ENCODE measurements around the gene HAUS6. TPM values are rescaled to one million over a fixed set of nuclear protein-coding genes. Genes with fewer than 3 reads are reported as not detected.

HAUS6 gene
- total and polyA plus RNA-seq, 11 donors = 1.7 to 8.8 (median 5.9) TPM

DNA sequence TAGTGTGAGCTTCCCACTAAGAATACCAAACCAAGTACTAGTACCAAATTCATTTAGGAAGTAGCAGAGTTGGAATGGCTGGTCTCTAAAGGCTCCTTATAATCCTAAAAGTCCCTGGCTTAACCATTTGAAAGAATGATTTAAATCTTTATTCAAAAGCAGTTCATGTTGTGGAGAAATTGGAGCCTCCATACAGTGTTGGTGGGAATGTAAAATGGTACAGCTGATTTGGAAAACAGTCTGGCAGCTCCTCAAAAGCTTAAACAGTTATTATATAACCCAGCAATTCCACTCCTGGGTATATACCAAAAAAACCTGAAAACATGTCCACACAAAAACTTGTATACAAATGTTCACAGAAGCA, 21.7 kb upstream of the HAUS6 start:
- H3K4me1 ChIP-seq = peaks cover under 1 to 70% (median 24%) of the 10 kb centered on the region in 12 donors
- peaks cover 0 to 67% (median 43%) of the 10 kb centered on the region in 9 donors for H3K36me3 ChIP-seq
- peak overlapping the region in 4 of 12 donors; percentile 6 to 95 (median 71) for H3K4me3 ChIP-seq
- no peak for TF ChIP-seq POLR2A (IDR thresholded peaks at IDR 0.05)
- no peak for TF ChIP-seq CTCF (IDR thresholded peaks at IDR 0.05)
- H3K27me3 ChIP-seq = no peaks in the 10 kb centered on the region
- H3K9me3 ChIP-seq = no peaks in the 10 kb centered on the region
- peak overlapping the region in 11 of 12 donors; percentile 30 to 95 (median 57) for H3K27ac ChIP-seq
- DNase-seq = no peak
- no peak for ATAC-seq
- intact Hi-C loops (cut with DNase I) = loop anchor here in 5 of 10 donors (2.0 to 10.0 kb wide), 5 partner anchors 22 to 250 kb away; partner anchors contain the start of gene HAUS6 (in 1 of the 5)

DNA sequence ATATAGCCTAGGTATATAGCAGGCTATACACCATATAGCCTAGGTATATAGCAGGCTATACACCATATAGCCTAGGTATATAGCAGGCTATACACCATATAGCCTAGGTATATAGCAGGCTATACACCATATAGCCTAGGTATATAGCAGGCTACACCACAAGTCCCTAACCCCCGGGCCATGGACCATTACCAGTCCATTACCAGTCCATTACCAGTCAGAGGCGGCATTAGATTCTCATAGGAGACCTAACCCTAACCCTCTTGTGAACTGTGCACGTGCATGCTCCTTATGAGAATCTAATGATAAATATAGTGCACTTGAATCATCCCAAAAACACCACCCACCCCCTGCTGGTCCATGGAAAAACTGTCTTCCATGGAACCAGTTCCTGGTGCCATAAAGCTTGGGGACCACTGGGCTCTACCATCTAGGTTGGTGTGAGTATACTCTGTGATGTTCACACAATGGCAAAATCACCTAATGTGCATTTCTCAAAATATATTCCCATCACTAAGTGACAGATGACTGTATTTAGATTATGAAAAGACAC, 19.9 kb upstream of the HAUS6 start:
- no peaks in the 10 kb centered on the region for H3K9me3 ChIP-seq
- 79 to 89% (median 85%) methylated on average over 3 of the region's 3 CpGs for WGBS, 4 donors
- H3K27me3 ChIP-seq = no peaks in the 10 kb centered on the region
- peak overlapping the region in 1 of 12 donors; percentile 62 for H3K4me3 ChIP-seq
- ATAC-seq = no peak
- DNase-seq = no peak
- H3K27ac ChIP-seq = peak overlapping the region in 1 of 12 donors; percentile 11
- intact Hi-C loops (cut with DNase I) = loop anchor here in 4 of 10 donors (10.0 kb wide), 3 partner anchors 52 to 252 kb away; no protein-coding TSS in a partner anchor
- H3K4me1 ChIP-seq = peaks cover 0 to 71% (median 19%) of the 10 kb centered on the region in 12 donors
- peaks cover 0 to 85% (median 61%) of the 10 kb centered on the region in 9 donors for H3K36me3 ChIP-seq
- TF ChIP-seq POLR2A (IDR thresholded peaks at IDR 0.05) = no peak
- no peak for TF ChIP-seq CTCF (IDR thresholded peaks at IDR 0.05)

- Histone ChIP-seq H3K27me3 (no peaks in the 10 kb centered on the region), H3K36me3 (peaks cover 0 to 98% (median 78%) of the 10 kb centered on the region in 9 donors), H3K27ac (peak overlapping the region in 1 of 12 donors; percentile 17), H3K4me3 (no peak overlapping the region), H3K9me3 (no peaks in the 10 kb centered on the region), H3K4me1 (peaks cover 0 to 76% (median 20%) of the 10 kb centered on the region in 12 donors)
- ATAC-seq = no peak
- no peak for DNase-seq
- WGBS, 4 donors = 93 to 98% (median 96%) methylated on average over 6 of the region's 6 CpGs
- no peak for TF ChIP-seq POLR2A (IDR thresholded peaks at IDR 0.05)
- intact Hi-C loops (cut with DNase I) = loop anchor here in 5 of 10 donors (1.0 to 10.0 kb wide), 4 partner anchors 13 to 254 kb away; no protein-coding TSS in a partner anchor
Measured at GRCh38 chr9:19120877-19121276, 18.2 kb upstream of the HAUS6 start.

- peaks cover 0 to 66% (median 13%) of the 10 kb centered on the region in 12 donors for H3K4me1 ChIP-seq
- no peak for TF ChIP-seq CTCF (IDR thresholded peaks at IDR 0.05)
- ATAC-seq = no peak
- intact Hi-C loops (cut with DNase I) = loop anchor here in 4 of 10 donors (10.0 kb wide), 3 partner anchors 55 to 255 kb away; no protein-coding TSS in a partner anchor
- no peaks in the 10 kb centered on the region for H3K9me3 ChIP-seq
- H3K27me3 ChIP-seq = no peaks in the 10 kb centered on the region
- H3K27ac ChIP-seq = peak overlapping the region in 5 of 12 donors; percentile 1 to 74 (median 49)
- DNase-seq = no peak
- H3K4me3 ChIP-seq = no peak overlapping the region
- WGBS, 4 donors = 84 to 89% (median 87%) methylated on average over 7 of the region's 7 CpGs
- peaks cover 0 to 98% (median 84%) of the 10 kb centered on the region in 9 donors for H3K36me3 ChIP-seq
Measured at GRCh38 chr9:19119801-19120440, 17.2 kb upstream of the HAUS6 start.
